HCT116 (cell line): ENCODE results near the gene TBC1D32. TPM values are rescaled to one million over a fixed set of nuclear protein-coding genes. Genes with fewer than 3 reads are reported as not detected.

Experiments used
- ATAC-seq: fragments of 200-7000 bp; cut with Tn5 transposase; 2 replicates; pipeline ENCODE4 v1.9.1; 2020; ENCODE audit warnings: mild to moderate bottlenecking, moderate library complexity
- BruUV-seq: library from RNA; stranded (reverse); fragments of 400-500 nt; replicated peaks from 2 replicates; lab custom pipeline; 2021; lab: Mats Ljungman, UMichigan
- CTCF ChIA-PET: fragments of 300-600 bp; sonication (Branson Sonifier 250); formaldehyde crosslinking; loops from one replicate; lab custom pipeline; 2021; ENCODE audit warnings: antibody characterized with exemption; lab: Charles Lee
- POLR2A ChIA-PET: fragments of 300-600, 350-600 bp; sonication (Branson Sonifier 250); formaldehyde crosslinking; loops from one replicate; lab custom pipeline; 2021; ENCODE audit warnings: antibody characterized with exemption; lab: Charles Lee
- RAD21 ChIA-PET, 2 experiments: fragments of 300-600 bp; sonication (Branson Sonifier 250); formaldehyde crosslinking; loops; one replicate each; lab custom pipeline; 2023; ENCODE audit warnings: low total read pairs in 2 of 2; ENCODE audit not compliant: uncharacterized antibody in 2 of 2, unreplicated experiment in 2 of 2, low non-redundant PET in 1 of 2; lab: Charles Lee
- DNase-seq: peaks from one replicate; pipeline ENCODE4 v3.0.0-alpha.2; 2010; ENCODE audit warnings: low read depth, low spot score
- H2AFZ ChIP-seq: fragments of 200-600 bp; shearing (Covaris generic), sonication (generic); 2 replicates; pipeline ENCODE4 v1.6.1; 2017; ENCODE audit warnings: low read depth, mixed run types, mixed read lengths, antibody characterized with exemption, low read length; ENCODE audit not compliant: poor library complexity, severe bottlenecking
- H3K27ac ChIP-seq: 2 replicates; pipeline ENCODE4 v1.5.1; 2012; ENCODE audit warnings: low read depth, low read length
- H3K27me3 ChIP-seq: fragments of 200-600 bp; sonication (generic); 2 replicates; pipeline ENCODE4 v1.6.1; 2016; ENCODE audit warnings: mixed run types, low read length, mixed read lengths; ENCODE audit not compliant: insufficient read depth
- H3K36me3 ChIP-seq, 2 experiments: fragments of 200-500 bp in 1 of 2; fragments of 200-600 bp in 1 of 2; sonication (Bioruptor generic) in 1 of 2; sonication (generic) in 1 of 2; 2 replicates each; pipeline versions ENCODE4 v1.5.1 to v1.6.1; 2014 to 2016; ENCODE audit warnings: low read length in 2 of 2, inconsistent platforms in 1 of 2, mixed read lengths in 1 of 2, mixed run types in 1 of 2; ENCODE audit not compliant: insufficient read depth in 2 of 2, control insufficient read depth in 1 of 2
- H3K4me1 ChIP-seq, 2 experiments: fragments of 200-600 bp in 1 of 2; sonication (generic) in 1 of 2; 2 replicates each; pipeline versions ENCODE4 v1.5.1 to v1.6.1; 2012 to 2017; ENCODE audit warnings: low read length in 2 of 2, inconsistent platforms in 1 of 2, mild to moderate bottlenecking in 1 of 2, mixed read lengths in 1 of 2, mixed run types in 1 of 2, moderate library complexity in 1 of 2; ENCODE audit not compliant: insufficient read depth in 2 of 2, control insufficient read depth in 1 of 2
- H3K4me2 ChIP-seq: fragments of 200-600 bp; sonication (generic); 2 replicates; pipeline ENCODE4 v1.6.1; 2017; ENCODE audit warnings: mixed run types, low read length, mixed read lengths
- H3K4me3 ChIP-seq, 2 experiments: fragments of 200-600 bp in 1 of 2; sonication (generic) in 1 of 2; replicated peaks in 1 of 2; 2 replicates each; pipeline ENCODE4 v1.5.1; 2011 to 2016; ENCODE audit warnings: low read length in 2 of 2, control low read depth in 1 of 2, low read depth in 1 of 2, mild to moderate bottlenecking in 1 of 2, mixed read lengths in 1 of 2, mixed run types in 1 of 2
- H3K79me2 ChIP-seq: fragments of 200-600 bp; sonication (generic); 2 replicates; pipeline ENCODE4 v1.6.1; 2017; ENCODE audit warnings: mild to moderate bottlenecking, mixed run types, low read length, moderate library complexity, mixed read lengths; ENCODE audit not compliant: insufficient read depth
- H3K9ac ChIP-seq: fragments of 200-600 bp; sonication (generic); 2 replicates; pipeline ENCODE4 v1.6.1; 2016; ENCODE audit warnings: low read length, mixed read lengths
- H3K9me2 ChIP-seq: fragments of 200-600 bp; sonication (generic), shearing (Covaris generic); 2 replicates; pipeline ENCODE4 v1.6.1; 2017; ENCODE audit warnings: mixed run types, mild to moderate bottlenecking, moderate library complexity; ENCODE audit not compliant: insufficient read depth
- H3K9me3 ChIP-seq, 2 experiments: fragments of 200-500 bp in 1 of 2; fragments of 200-600 bp in 1 of 2; sonication (Bioruptor generic) in 1 of 2; sonication (generic) in 1 of 2; 2 replicates each; pipeline ENCODE4 v1.6.1; 2014 to 2017; ENCODE audit warnings: low read length in 2 of 2, mixed read lengths in 2 of 2, inconsistent platforms in 1 of 2, low read depth in 1 of 2, mild to moderate bottlenecking in 1 of 2, mixed run types in 1 of 2, moderate library complexity in 1 of 2; ENCODE audit not compliant: control insufficient read depth in 1 of 2, insufficient read depth in 1 of 2
- H4K20me1 ChIP-seq: fragments of 200-600 bp; sonication (generic), shearing (Covaris generic); 2 replicates; pipeline ENCODE4 v1.6.1; 2017; ENCODE audit warnings: mixed run types, mild to moderate bottlenecking, moderate library complexity; ENCODE audit not compliant: insufficient read depth
- CEBPB ChIP-seq: IDR thresholded peaks from 2 replicates; pipeline ENCODE4 v1.6.1; 2012; ENCODE audit warnings: low read depth
- EGR1 ChIP-seq: IDR thresholded peaks from 2 replicates; pipeline ENCODE4 v1.6.1; 2012; ENCODE audit warnings: low read depth
- FOSL1 ChIP-seq: IDR thresholded peaks from 2 replicates; pipeline ENCODE4 v1.6.1; 2012; ENCODE audit warnings: low read depth
- POLR2A ChIP-seq: IDR thresholded peaks from 2 replicates; pipeline ENCODE4 v1.7.0; 2011; ENCODE audit warnings: borderline replicate concordance; ENCODE audit not compliant: insufficient read depth, insufficient read length; ENCODE audit errors: extremely low read depth
- TCF7L2 ChIP-seq: IDR thresholded peaks from 2 replicates; pipeline ENCODE4 v1.7.0; 2011; ENCODE audit warnings: borderline replicate concordance, inconsistent platforms; ENCODE audit not compliant: insufficient read depth, insufficient read length; ENCODE audit errors: extremely low read depth
- ZFX ChIP-seq: fragments of 450-650 bp; IDR thresholded peaks from 2 replicates; pipeline ENCODE4 v1.6.1; 2017
- ZNF274 ChIP-seq: fragments of 200-500 bp; sonication (Bioruptor generic); IDR thresholded peaks from 2 replicates; pipeline ENCODE4 v1.6.1; 2014; ENCODE audit warnings: mild to moderate bottlenecking, low read depth, low read length, inconsistent platforms
- intact Hi-C: fragments of 100-400 bp; cut with micrococcal nuclease; formaldehyde crosslinking; loops from 2 replicates; pipeline ENCODE4 v1.10.0; 2022
- total RNA-seq: library from RNA; stranded (reverse); gene quantifications from one replicate; pipeline ENCODE4 v1.2.1, GENCODE V29; 2021; ENCODE audit not compliant: unreplicated experiment
- TF ChIP-seq, protein P1 (sequence below): IDR thresholded peaks from 2 replicates; pipeline ENCODE4 v1.6.1; 2012
- TF ChIP-seq, protein P2 (sequence below): IDR thresholded peaks from 2 replicates; pipeline ENCODE4 v1.6.1; 2012; ENCODE audit warnings: low read depth

TBC1D32 gene
- total RNA-seq, 1 experiment from 2014 or later = 13.8 TPM

DNA sequence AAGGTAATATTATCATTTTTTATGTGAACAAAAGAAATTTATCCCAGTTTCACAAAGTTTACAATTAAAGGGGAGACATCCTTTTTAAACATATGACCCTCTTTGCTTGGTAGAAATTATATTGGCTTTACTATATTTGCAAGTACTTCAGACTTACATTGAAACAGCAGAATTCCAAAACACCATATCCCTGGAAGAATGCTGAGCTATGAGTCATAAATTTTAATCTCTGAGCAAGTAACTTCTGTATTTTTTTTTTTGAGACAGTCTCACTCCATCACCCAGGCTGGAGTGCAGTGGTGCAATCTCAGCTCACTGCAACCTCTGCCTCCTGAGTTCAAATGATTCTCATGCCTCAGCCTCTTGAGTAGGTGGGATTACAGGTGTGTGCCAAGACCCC, 240.4 kb downstream of the TBC1D32 start:
- no peak overlapping the region for H3K27ac ChIP-seq
- H3K36me3 ChIP-seq = no peaks in the 10 kb centered on the region
- H3K79me2 ChIP-seq = no peaks in the 10 kb centered on the region
- ChIA-PET POLR2A (no interaction called here), CTCF (no interaction called here), RAD21 (no interaction called here)
- H3K9me3 ChIP-seq = no peaks in the 10 kb centered on the region
- H2AFZ ChIP-seq = no peak overlapping the region
- BruUV-seq = no TSS peak
- TF ChIP-seq ZFX (no peak), EGR1 (no peak), ZNF274 (no peak)
- TF ChIP-seq, protein P1, sequence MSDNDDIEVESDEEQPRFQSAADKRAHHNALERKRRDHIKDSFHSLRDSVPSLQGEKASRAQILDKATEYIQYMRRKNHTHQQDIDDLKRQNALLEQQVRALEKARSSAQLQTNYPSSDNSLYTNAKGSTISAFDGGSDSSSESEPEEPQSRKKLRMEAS = no peak
- no peaks in the 10 kb centered on the region for H4K20me1 ChIP-seq
- intact Hi-C loops = no loop called here
- H3K9me2 ChIP-seq = no peaks in the 10 kb centered on the region
- no peak for ATAC-seq
- DNase-seq = no peak
- H3K4me1 ChIP-seq = no peaks in the 10 kb centered on the region
- no peaks in the 10 kb centered on the region for H3K27me3 ChIP-seq
- H3K9ac ChIP-seq = no peak overlapping the region
- H3K4me3 ChIP-seq = no peak overlapping the region
- H3K4me2 ChIP-seq = no peak overlapping the region

DNA sequence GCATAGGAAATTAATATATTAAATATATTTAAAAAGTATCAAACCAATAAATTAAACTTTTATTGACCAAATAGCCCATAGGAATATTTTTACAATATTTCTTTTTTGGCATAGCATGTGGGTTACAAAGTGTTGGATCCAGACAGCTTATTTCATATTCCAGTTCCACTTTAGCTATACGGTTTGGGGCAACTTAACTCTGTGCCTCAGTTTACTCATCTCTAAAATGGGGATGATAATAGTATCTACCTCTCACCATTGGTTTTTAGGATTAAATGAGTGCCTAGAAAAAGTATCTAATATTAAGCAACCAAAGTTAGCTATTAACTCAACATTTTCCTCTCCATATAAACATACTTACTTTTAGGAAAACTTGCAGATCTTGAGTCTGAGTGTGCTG, 243.8 kb downstream of the TBC1D32 start:
- CTCF ChIA-PET = no interaction called here
- intact Hi-C loops = no loop called here
- RAD21 ChIA-PET = no interaction called here
- Histone ChIP-seq H3K27ac (no peak overlapping the region), H3K4me1 (no peaks in the 10 kb centered on the region), H3K4me2 (no peak overlapping the region), H3K4me3 (no peak overlapping the region), H3K36me3 (no peaks in the 10 kb centered on the region), H3K9me2 (no peaks in the 10 kb centered on the region), H3K9ac (no peak overlapping the region), H4K20me1 (no peaks in the 10 kb centered on the region), H3K27me3 (no peaks in the 10 kb centered on the region), H2AFZ (no peak overlapping the region), H3K79me2 (no peaks in the 10 kb centered on the region), H3K9me3 (no peaks in the 10 kb centered on the region)
- TF ChIP-seq, protein P1 = no peak
- TF ChIP-seq FOSL1 = no peak
- TF ChIP-seq POLR2A = no peak
- no peak for TF ChIP-seq TCF7L2
- TF ChIP-seq CEBPB = no peak
- TF ChIP-seq ZFX = no peak
- TF ChIP-seq, protein P2, sequence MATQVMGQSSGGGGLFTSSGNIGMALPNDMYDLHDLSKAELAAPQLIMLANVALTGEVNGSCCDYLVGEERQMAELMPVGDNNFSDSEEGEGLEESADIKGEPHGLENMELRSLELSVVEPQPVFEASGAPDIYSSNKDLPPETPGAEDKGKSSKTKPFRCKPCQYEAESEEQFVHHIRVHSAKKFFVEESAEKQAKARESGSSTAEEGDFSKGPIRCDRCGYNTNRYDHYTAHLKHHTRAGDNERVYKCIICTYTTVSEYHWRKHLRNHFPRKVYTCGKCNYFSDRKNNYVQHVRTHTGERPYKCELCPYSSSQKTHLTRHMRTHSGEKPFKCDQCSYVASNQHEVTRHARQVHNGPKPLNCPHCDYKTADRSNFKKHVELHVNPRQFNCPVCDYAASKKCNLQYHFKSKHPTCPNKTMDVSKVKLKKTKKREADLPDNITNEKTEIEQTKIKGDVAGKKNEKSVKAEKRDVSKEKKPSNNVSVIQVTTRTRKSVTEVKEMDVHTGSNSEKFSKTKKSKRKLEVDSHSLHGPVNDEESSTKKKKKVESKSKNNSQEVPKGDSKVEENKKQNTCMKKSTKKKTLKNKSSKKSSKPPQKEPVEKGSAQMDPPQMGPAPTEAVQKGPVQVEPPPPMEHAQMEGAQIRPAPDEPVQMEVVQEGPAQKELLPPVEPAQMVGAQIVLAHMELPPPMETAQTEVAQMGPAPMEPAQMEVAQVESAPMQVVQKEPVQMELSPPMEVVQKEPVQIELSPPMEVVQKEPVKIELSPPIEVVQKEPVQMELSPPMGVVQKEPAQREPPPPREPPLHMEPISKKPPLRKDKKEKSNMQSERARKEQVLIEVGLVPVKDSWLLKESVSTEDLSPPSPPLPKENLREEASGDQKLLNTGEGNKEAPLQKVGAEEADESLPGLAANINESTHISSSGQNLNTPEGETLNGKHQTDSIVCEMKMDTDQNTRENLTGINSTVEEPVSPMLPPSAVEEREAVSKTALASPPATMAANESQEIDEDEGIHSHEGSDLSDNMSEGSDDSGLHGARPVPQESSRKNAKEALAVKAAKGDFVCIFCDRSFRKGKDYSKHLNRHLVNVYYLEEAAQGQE = no peak
- no TSS peak for BruUV-seq
- POLR2A ChIA-PET = no interaction called here
- no peak for DNase-seq
- ATAC-seq = no peak
